B cell (primary cell): ENCODE results near the gene PDE4B. TPM values are rescaled to one million over a fixed set of nuclear protein-coding genes. Genes with fewer than 3 reads are reported as not detected.

Experiments used
- ATAC-seq: fragments of 200-7000 bp; cut with Tn5 transposase; one replicate; pipeline ENCODE4 v1.10.0; 2021; ENCODE audit warnings: low read depth, mild to moderate bottlenecking, moderate number of reproducible peaks, moderate library complexity
- CTCF ChIA-PET: fragments of 350-600 bp; sonication (Branson Sonifier 250); formaldehyde crosslinking; loops from one replicate; lab custom pipeline; 2021; ENCODE audit warnings: antibody characterized with exemption, inconsistent platforms; lab: Charles Lee
- POLR2A ChIA-PET: fragments of 350-600 bp; sonication (Branson Sonifier 250); formaldehyde crosslinking; loops from one replicate; lab custom pipeline; 2021; ENCODE audit warnings: antibody characterized with exemption; lab: Charles Lee
- DNase-seq: peaks from one replicate; pipeline ENCODE4 v3.0.0; 2013
- H2AFZ ChIP-seq: 2 replicates; pipeline ENCODE4 v1.6.1; 2012; ENCODE audit warnings: mild to moderate bottlenecking, low read depth, low read length; ENCODE audit not compliant: insufficient read depth, poor library complexity, severe bottlenecking
- H3K27ac ChIP-seq, 2 donors: 1 replicate in 1 of 2; 2 replicates in 1 of 2; pipeline ENCODE4 v1.5.1; 2012 to 2013; ENCODE audit warnings: low read length in 2 of 2, mild to moderate bottlenecking in 2 of 2, moderate library complexity in 1 of 2
- H3K27me3 ChIP-seq, 4 experiments: fragments of 200-600 bp in 1 of 4; sonication (generic) in 1 of 4; replicated peaks in 1 of 4; 1 replicate in 2 of 4; 2 replicates in 2 of 4; pipeline versions ENCODE4 v1.6.1 to v1.7.0; 2013 to 2016; ENCODE audit warnings: low read length in 3 of 4, mild to moderate bottlenecking in 2 of 4, mixed read lengths in 1 of 4, moderate library complexity in 1 of 4; ENCODE audit not compliant: insufficient read depth in 4 of 4, control insufficient read depth in 3 of 4; ENCODE audit errors: control extremely low read depth in 1 of 4
- H3K36me3 ChIP-seq, 2 experiments: replicated peaks in 1 of 2; 1 replicate in 1 of 2; 2 replicates in 1 of 2; pipeline versions ENCODE4 v1.6.1 to v1.7.1; 2013; ENCODE audit warnings: low read length in 1 of 2; ENCODE audit not compliant: insufficient read depth in 2 of 2, control insufficient read depth in 1 of 2; ENCODE audit errors: control extremely low read depth in 1 of 2, extremely low read depth in 1 of 2
- H3K4me1 ChIP-seq, 2 donors: fragments of 200-600 bp in 1 of 2; sonication (generic) in 1 of 2; 1 replicate in 1 of 2; 2 replicates in 1 of 2; pipeline versions ENCODE4 v1.5.1 to v1.6.1; 2013 to 2017; ENCODE audit warnings: low read length in 2 of 2; ENCODE audit not compliant: control insufficient read depth in 2 of 2, insufficient read depth in 2 of 2
- H3K4me2 ChIP-seq: replicated peaks from 2 replicates; pipeline ENCODE3; 2012; ENCODE audit warnings: mild to moderate bottlenecking, low read depth, low read length; ENCODE audit not compliant: poor library complexity, severe bottlenecking
- H3K4me3 ChIP-seq, 5 experiments: fragments of 200-600 bp in 1 of 5; sonication (generic) in 1 of 5; 1 replicate in 3 of 5; 2 replicates in 2 of 5; pipeline versions ENCODE4 v1.5.1 to v1.7.0; 2011 to 2016; ENCODE audit warnings: low read length in 4 of 5, mild to moderate bottlenecking in 4 of 5, low read depth in 2 of 5, control low read depth in 1 of 5, moderate library complexity in 1 of 5; ENCODE audit not compliant: insufficient read depth in 1 of 5; ENCODE audit errors: control extremely low read depth in 1 of 5, extremely low read depth in 1 of 5
- H3K79me2 ChIP-seq: fragments of 200-600 bp; sonication (generic); one replicate; pipeline ENCODE4 v1.6.0; 2016; ENCODE audit warnings: low read length; ENCODE audit not compliant: control insufficient read depth, insufficient read depth
- H3K9ac ChIP-seq: fragments of 200-600 bp; sonication (generic); 2 replicates; pipeline ENCODE4 v1.6.1; 2017; ENCODE audit warnings: mild to moderate bottlenecking, low read length, moderate library complexity
- H3K9me3 ChIP-seq, 3 donors: one replicate each; pipeline versions ENCODE4 v1.6.1 to v1.7.1; 2013; ENCODE audit warnings: low read length in 2 of 3; ENCODE audit not compliant: control insufficient read depth in 2 of 3, insufficient read depth in 1 of 3; ENCODE audit errors: control extremely low read depth in 1 of 3
- H4K20me1 ChIP-seq: 2 replicates; pipeline ENCODE4 v1.6.0; 2012; ENCODE audit warnings: mild to moderate bottlenecking, low read length; ENCODE audit not compliant: insufficient read depth, control insufficient read depth, poor library complexity, severe bottlenecking
- H3K27ac Mint-ChIP-seq: one replicate; pipeline ENCODE4 v1.8.0; 2021; ENCODE audit warnings: mixed read lengths
- H3K27me3 Mint-ChIP-seq: one replicate; pipeline ENCODE4 v1.8.0; 2021; ENCODE audit warnings: mixed read lengths
- H3K4me1 Mint-ChIP-seq: one replicate; pipeline ENCODE4 v1.8.0; 2021; ENCODE audit warnings: mixed read lengths
- H3K4me3 Mint-ChIP-seq: one replicate; pipeline ENCODE4 v1.8.0; 2021; ENCODE audit warnings: mixed read lengths
- H3K9me3 Mint-ChIP-seq: one replicate; pipeline ENCODE4 v1.8.0; 2022; ENCODE audit warnings: mixed read lengths; ENCODE audit not compliant: insufficient read depth
- CTCF ChIP-seq: fragments of 200-600 bp; IDR thresholded peaks from one replicate; pipeline ENCODE4 v1.8.0; 2022; ENCODE audit warnings: antibody characterized with exemption, mild to moderate bottlenecking
- EZH2 ChIP-seq: IDR thresholded peaks from 2 replicates; pipeline ENCODE4 v1.6.1; 2012; ENCODE audit warnings: borderline replicate concordance, low read depth, mild to moderate bottlenecking, moderate library complexity, low read length; ENCODE audit not compliant: insufficient read depth, poor library complexity, severe bottlenecking
- WGBS: methylation state at CpG from one replicate; pipeline ENCODE4 v1.1.5; 2013; ENCODE audit warnings: missing lambda C conversion rate; ENCODE audit not compliant: insufficient coverage; 5-methylcytosine and 5-hydroxymethylcytosine counted together
- intact Hi-C: fragments of 100-400 bp; cut with micrococcal nuclease; formaldehyde crosslinking; loops from one replicate; pipeline ENCODE4 v1.10.0; 2022
- polyA plus RNA-seq: library from polyadenylated mRNA; depleted of rRNA; stranded (reverse); fragments of >200 nt; gene quantifications from 2 replicates; pipeline ENCODE4 v1.2.3, GENCODE V29; 2012
- total RNA-seq, 2 donors: library from RNA; stranded (reverse); fragments of 120-200 nt in 1 of 2; gene quantifications; 1 replicate in 1 of 2; 2 replicates in 1 of 2; pipeline versions ENCODE4 v1.2.3 to v1.2.4, GENCODE V29; 2013 to 2022

The PDE4B gene
- total and polyA plus RNA-seq, 2 donors (not counting 1 experiment from before 2014, with no cell fraction given): 63.7 to 242 TPM

DNA sequence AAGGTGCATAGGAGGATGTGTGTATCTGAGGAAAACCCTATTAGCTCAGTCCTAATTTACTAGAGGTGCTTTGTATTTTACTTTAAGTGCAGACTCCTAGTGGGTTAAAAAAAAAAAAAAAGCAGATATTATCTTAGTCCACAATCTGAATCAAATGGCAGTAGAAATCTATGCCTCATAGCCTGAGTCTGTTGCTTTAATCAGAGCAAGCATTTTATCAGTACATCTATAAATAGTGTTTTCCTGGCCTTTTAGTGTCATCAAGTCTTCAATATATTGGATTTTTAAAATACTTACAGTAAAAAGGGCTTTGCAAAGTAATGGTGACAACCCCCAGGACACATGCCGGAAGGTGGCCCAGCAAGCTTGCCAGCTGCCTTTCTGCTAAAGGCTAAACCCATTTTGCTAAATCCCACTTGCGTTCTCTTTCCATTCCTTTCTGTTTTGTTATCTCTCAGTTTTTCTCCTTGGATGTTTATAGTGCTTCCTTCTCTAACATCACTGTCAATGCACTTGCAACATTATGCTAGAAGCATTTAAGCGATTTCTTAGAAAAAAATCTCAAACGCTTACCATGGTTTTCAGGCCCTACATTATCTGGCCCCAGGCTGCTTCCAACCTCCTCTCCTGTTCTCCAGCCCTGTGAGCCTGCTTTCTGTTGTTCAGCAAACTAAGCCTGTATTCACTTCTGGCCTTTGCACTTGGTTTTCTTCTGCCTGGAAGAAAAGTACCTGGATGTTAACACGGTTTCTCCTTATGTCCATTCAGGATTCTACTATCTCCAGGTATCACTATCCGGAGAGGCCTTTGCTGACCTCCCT lies 206.3 kb downstream of the PDE4B start:
- WGBS: 96% methylated on average over 5 of the region's 6 CpGs
- Mint-ChIP-seq H3K9me3 (no peaks in the 10 kb centered on the region), H3K27me3 (peaks cover 17% of the 10 kb centered on the region), H3K4me1 (no peaks in the 10 kb centered on the region), H3K27ac (no peak overlapping the region), H3K4me3 (no peak overlapping the region)
- POLR2A ChIA-PET: no interaction called here
- CTCF ChIA-PET: no interaction called here
- Histone ChIP-seq H4K20me1 (no peaks in the 10 kb centered on the region), H3K4me3 (no peak overlapping the region), H3K4me1 (no peaks in the 10 kb centered on the region), H3K27me3 (no peaks in the 10 kb centered on the region), H3K4me2 (no peak overlapping the region), H3K9me3 (no peaks in the 10 kb centered on the region), H3K27ac (no peak overlapping the region), H3K9ac (no peak overlapping the region), H2AFZ (no peak overlapping the region), H3K36me3 (no peaks in the 10 kb centered on the region), H3K79me2 (no peaks in the 10 kb centered on the region)
- TF ChIP-seq EZH2 (no peak), CTCF (no peak)
- intact Hi-C loops: no loop called here
- DNase-seq: no peak
- ATAC-seq: no peak

DNA sequence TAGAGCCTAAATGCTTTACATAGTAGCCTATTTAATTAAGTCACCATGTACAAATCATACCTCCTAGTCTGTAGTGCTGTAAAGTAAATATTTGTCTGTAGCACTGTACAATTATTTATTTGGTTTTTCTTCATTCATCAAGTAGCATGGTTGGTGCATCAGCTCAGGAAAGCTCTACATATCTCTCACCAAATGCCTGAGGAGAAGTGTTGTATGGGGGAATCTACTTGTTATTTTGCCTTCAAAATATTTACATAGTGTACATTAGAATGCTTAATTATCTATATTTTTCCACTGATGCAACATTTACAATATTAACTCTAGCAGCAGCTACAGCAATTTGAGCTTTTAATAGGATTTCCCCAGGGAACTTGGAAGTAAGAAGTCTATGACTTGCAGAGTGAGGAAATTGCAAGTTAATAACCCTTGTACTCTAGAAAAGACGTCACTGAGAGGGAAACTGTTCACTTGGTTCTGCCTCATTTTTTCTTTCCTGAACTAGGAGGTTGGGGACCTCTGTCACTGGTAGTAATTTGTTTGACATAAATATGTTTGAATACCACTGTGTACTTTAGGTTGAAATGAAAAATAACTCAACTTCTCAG lies 207.4 kb downstream of the PDE4B start:
- no peak for DNase-seq
- no peaks in the 10 kb centered on the region for H3K79me2 ChIP-seq
- ChIA-PET POLR2A (no interaction called here), CTCF (no interaction called here)
- H3K27ac Mint-ChIP-seq: no peak overlapping the region
- no peak overlapping the region for H3K9ac ChIP-seq
- H3K4me3 Mint-ChIP-seq: no peak overlapping the region
- H3K27me3 Mint-ChIP-seq: peaks cover 17% of the 10 kb centered on the region
- H3K4me1 Mint-ChIP-seq: no peaks in the 10 kb centered on the region
- WGBS: 17% methylated on average over 1 of the region's 1 CpG
- no peaks in the 10 kb centered on the region for H3K4me1 ChIP-seq
- no peak overlapping the region for H3K4me3 ChIP-seq
- no peak for TF ChIP-seq CTCF
- TF ChIP-seq EZH2: no peak
- no peaks in the 10 kb centered on the region for H3K9me3 Mint-ChIP-seq
- H3K36me3 ChIP-seq: no peaks in the 10 kb centered on the region
- H2AFZ ChIP-seq: no peak overlapping the region
- no peaks in the 10 kb centered on the region for H3K9me3 ChIP-seq
- intact Hi-C loops: no loop called here
- no peak overlapping the region for H3K27ac ChIP-seq
- no peak overlapping the region for H3K4me2 ChIP-seq
- H4K20me1 ChIP-seq: no peaks in the 10 kb centered on the region
- no peak for ATAC-seq
- no peaks in the 10 kb centered on the region for H3K27me3 ChIP-seq
